Measurements from ENCODE around the gene FOXO3. TPM values are rescaled to one million over a fixed set of nuclear protein-coding genes. Genes with fewer than 3 reads are reported as not detected.

Gene FOXO3
- total and polyA plus RNA-seq, 2 experiments from 2014 or later = 19.7 to 36.6 TPM

DNA sequence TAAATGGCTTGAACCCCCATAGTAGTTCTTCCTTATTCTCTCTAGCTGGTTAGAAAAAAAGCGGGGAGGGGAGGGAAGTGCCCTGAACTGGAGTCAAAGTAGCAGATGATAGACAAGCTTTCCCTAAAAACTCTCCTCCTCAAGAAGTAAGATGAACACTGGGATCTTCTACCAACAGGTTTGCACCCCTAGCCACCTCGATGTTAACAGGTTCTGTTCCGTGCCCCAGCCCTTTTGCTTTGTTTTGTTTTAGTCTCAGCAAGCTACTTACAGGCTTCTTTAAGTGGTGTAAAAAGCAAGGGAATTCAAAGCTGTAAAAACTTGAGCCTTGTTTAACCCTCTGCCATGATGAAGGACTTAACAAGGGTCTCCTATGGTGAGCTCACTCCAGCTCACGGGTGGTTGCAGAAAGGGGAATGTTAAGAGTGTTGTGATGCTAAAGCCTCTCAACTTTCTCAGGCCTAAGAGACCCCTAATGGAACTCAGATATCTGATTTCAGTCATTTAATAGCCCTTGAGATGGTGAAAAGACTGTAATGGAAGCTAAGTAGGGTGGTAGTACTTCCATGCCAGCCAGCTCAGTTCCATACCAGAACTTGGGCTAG, 106.0 kb downstream of the FOXO3 start:
- H4K20me1 ChIP-seq (ENCODE audit: insufficient read depth) = 0 out of 2 replicates have a peak, but pooled peaks cover 21% of the 10 kb centered on the region

DNA sequence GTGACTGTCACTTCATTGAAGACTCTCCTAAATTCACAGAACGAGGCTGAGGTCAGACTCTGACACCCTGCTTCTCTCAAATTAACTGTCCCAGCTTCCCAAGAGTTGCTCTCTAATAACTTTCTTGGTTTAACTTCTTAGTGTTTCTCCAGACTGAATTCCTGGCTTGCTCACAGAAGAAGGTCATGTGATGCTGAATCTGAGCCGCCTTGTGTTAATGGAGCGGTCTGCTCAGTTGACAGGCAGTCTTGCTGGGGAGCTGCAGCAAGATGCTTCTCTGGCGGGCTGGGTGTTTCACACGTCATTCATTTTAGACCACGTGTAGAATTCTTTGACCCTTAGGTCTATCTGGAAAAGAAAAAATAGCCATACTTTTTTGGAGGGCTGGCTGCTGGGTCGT, 107.3 kb downstream of the FOXO3 start:
- WGBS, 2 experiments (ENCODE audit: low coverage in 1 of 2, low lambda C conversion rate in 2 of 2, missing lambda C conversion rate in 2 of 2) = 61 to 74% methylated on average over 7 of the region's 7 CpGs
- no peaks in the 10 kb centered on the region for H3K9me3 ChIP-seq (ENCODE audit: low read depth)
- H3F3A ChIP-seq (ENCODE audit: insufficient read depth) = no peaks in the 10 kb centered on the region; the same call in 1 of the 2 replicates
- DNase-seq = no peak
- H3K27ac ChIP-seq = no peak overlapping the region
- no peak overlapping the region for H3K4me2 ChIP-seq (ENCODE audit: unreplicated experiment)
- no peaks in the 10 kb centered on the region for H3K27me3 ChIP-seq (replicated peaks; ENCODE audit: insufficient read depth)
- H4K20me1 ChIP-seq (ENCODE audit: insufficient read depth) = 0 out of 2 replicates have a peak, but pooled peaks cover 24% of the 10 kb centered on the region
- H2AFZ ChIP-seq = no peak overlapping the region
- H3K36me3 ChIP-seq (ENCODE audit: low read depth) = peaks cover 12% of the 10 kb centered on the region
- no peaks in the 10 kb centered on the region for H3K9me2 ChIP-seq (ENCODE audit: insufficient read depth)
- peaks cover 92% of the 10 kb centered on the region for H3K79me2 ChIP-seq (ENCODE audit: insufficient read depth)
- in situ Hi-C loops (cut with MboI) = no loop called here
- no peak overlapping the region for H3K9ac ChIP-seq
- H3K4me3 ChIP-seq = no peak overlapping the region
- H3K4me1 ChIP-seq (ENCODE audit: insufficient read depth) = no peaks in the 10 kb centered on the region
- TF ChIP-seq EZH2 (IDR thresholded peaks at IDR 0.05; ENCODE audit: insufficient read depth, poor library complexity, severe bottlenecking) (no peak), EZH2phosphoT487 (IDR thresholded peaks at IDR 0.05; ENCODE audit: insufficient read depth, low read depth) (no peak)

More for the DNA sequence above, 106.0 kb downstream of the FOXO3 start:
- 90 to 97% methylated on average over 4 of the region's 4 CpGs for WGBS, 2 experiments (ENCODE audit: low coverage in 1 of 2, low lambda C conversion rate in 2 of 2, missing lambda C conversion rate in 2 of 2)
- H3K79me2 ChIP-seq (ENCODE audit: insufficient read depth) = peaks cover 92% of the 10 kb centered on the region
- peaks cover 12% of the 10 kb centered on the region for H3K36me3 ChIP-seq (ENCODE audit: low read depth)
- no peaks in the 10 kb centered on the region for H3K9me2 ChIP-seq (ENCODE audit: insufficient read depth)
- no peaks in the 10 kb centered on the region for H3K27me3 ChIP-seq (replicated peaks; ENCODE audit: insufficient read depth)
- peaks cover 5% of the 10 kb centered on the region for H3K4me1 ChIP-seq (ENCODE audit: insufficient read depth)
- no peak overlapping the region for H3K27ac ChIP-seq
- DNase-seq = no peak
- H3F3A ChIP-seq (ENCODE audit: insufficient read depth) = peaks cover 6% of the 10 kb centered on the region
- no peak for TF ChIP-seq EZH2phosphoT487 (IDR thresholded peaks at IDR 0.05; ENCODE audit: insufficient read depth, low read depth)
- TF ChIP-seq EZH2 (IDR thresholded peaks at IDR 0.05; ENCODE audit: insufficient read depth, poor library complexity, severe bottlenecking) = no peak
- in situ Hi-C loops (cut with MboI) = no loop called here
- H3K9me3 ChIP-seq (ENCODE audit: low read depth) = no peaks in the 10 kb centered on the region
- H3K4me3 ChIP-seq = no peak overlapping the region
- H3K4me2 ChIP-seq (ENCODE audit: unreplicated experiment) = no peak overlapping the region
- H2AFZ ChIP-seq = no peak overlapping the region
- H3K9ac ChIP-seq = no peak overlapping the region

GRCh38 chr6:108669673-108670072, 109.0 kb downstream of the FOXO3 start:
- H2AFZ ChIP-seq = no peak overlapping the region
- H4K20me1 ChIP-seq (ENCODE audit: insufficient read depth) = 0 out of 2 replicates have a peak, but pooled peaks cover 24% of the 10 kb centered on the region
- H3K79me2 ChIP-seq (ENCODE audit: insufficient read depth) = peaks cover 100% of the 10 kb centered on the region
- no peaks in the 10 kb centered on the region for H3K9me2 ChIP-seq (ENCODE audit: insufficient read depth)
- peaks cover 12% of the 10 kb centered on the region for H3K36me3 ChIP-seq (ENCODE audit: low read depth)
- H3K4me1 ChIP-seq (ENCODE audit: insufficient read depth) = 0 out of 2 replicates have a peak, but pooled peaks cover 3% of the 10 kb centered on the region
- TF ChIP-seq EZH2 (IDR thresholded peaks at IDR 0.05; ENCODE audit: insufficient read depth, poor library complexity, severe bottlenecking) = no peak
- no peak for TF ChIP-seq EZH2phosphoT487 (IDR thresholded peaks at IDR 0.05; ENCODE audit: insufficient read depth, low read depth)
- DNase-seq = no peak
- H3K9me3 ChIP-seq (ENCODE audit: low read depth) = no peaks in the 10 kb centered on the region
- WGBS, 2 experiments (ENCODE audit: low coverage in 1 of 2, low lambda C conversion rate in 2 of 2, missing lambda C conversion rate in 2 of 2) = 100% methylated on average over 1 of the region's 1 CpG
- no peak overlapping the region for H3K4me3 ChIP-seq
- H3K27ac ChIP-seq = no peak overlapping the region
- H3K9ac ChIP-seq = no peak overlapping the region
- no peaks in the 10 kb centered on the region for H3K27me3 ChIP-seq (replicated peaks; ENCODE audit: insufficient read depth)
- H3K4me2 ChIP-seq (ENCODE audit: unreplicated experiment) = no peak overlapping the region
- in situ Hi-C loops (cut with MboI) = no loop called here
- H3F3A ChIP-seq (ENCODE audit: insufficient read depth) = no peaks in the 10 kb centered on the region; the same call in 1 of the 2 replicates

DNA sequence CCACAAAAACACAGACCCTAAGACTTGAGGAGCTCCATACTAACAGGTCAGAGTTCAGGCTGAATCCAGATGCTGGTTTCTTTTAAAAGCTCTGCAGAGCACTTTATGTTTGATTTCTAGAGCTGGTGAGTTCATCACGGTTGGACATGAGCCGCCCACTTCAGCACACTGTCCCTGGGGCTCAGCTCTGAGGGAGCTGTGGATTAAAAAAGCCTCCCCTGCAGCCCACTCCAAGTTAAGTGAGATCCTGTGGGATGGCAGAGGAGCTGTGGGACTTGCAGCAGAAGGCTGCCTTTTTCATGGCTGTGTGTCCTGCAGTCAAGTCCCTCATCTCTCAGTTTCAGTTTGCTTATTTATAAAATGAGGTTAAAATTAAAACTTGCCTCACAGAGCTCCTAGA, 110.5 kb downstream of the FOXO3 start:
- H3K9me3 ChIP-seq (ENCODE audit: low read depth) = no peaks in the 10 kb centered on the region
- no peaks in the 10 kb centered on the region; the same call in 1 of the 2 replicates for H3F3A ChIP-seq (ENCODE audit: insufficient read depth)
- H3K36me3 ChIP-seq (ENCODE audit: low read depth) = no peaks in the 10 kb centered on the region
- H3K4me3 ChIP-seq = no peak overlapping the region
- in situ Hi-C loops (cut with MboI) = no loop called here
- DNase-seq = no peak
- WGBS, 2 experiments (ENCODE audit: low coverage in 1 of 2, low lambda C conversion rate in 2 of 2, missing lambda C conversion rate in 2 of 2) = 75 to 79% methylated on average over 2 of the region's 2 CpGs
- H3K27me3 ChIP-seq (replicated peaks; ENCODE audit: insufficient read depth) = no peaks in the 10 kb centered on the region
- 0 out of 2 replicates have a peak, but pooled peaks cover 21% of the 10 kb centered on the region for H4K20me1 ChIP-seq (ENCODE audit: insufficient read depth)
- H3K27ac ChIP-seq = no peak overlapping the region
- no peak overlapping the region for H2AFZ ChIP-seq
- no peak overlapping the region for H3K9ac ChIP-seq
- no peaks in the 10 kb centered on the region for H3K9me2 ChIP-seq (ENCODE audit: insufficient read depth)
- peaks cover 100% of the 10 kb centered on the region for H3K79me2 ChIP-seq (ENCODE audit: insufficient read depth)
- 0 out of 2 replicates have a peak, but pooled peaks cover 3% of the 10 kb centered on the region for H3K4me1 ChIP-seq (ENCODE audit: insufficient read depth)
- no peak overlapping the region for H3K4me2 ChIP-seq (ENCODE audit: unreplicated experiment)
- no peak for TF ChIP-seq EZH2 (IDR thresholded peaks at IDR 0.05; ENCODE audit: insufficient read depth, poor library complexity, severe bottlenecking)
- no peak for TF ChIP-seq EZH2phosphoT487 (IDR thresholded peaks at IDR 0.05; ENCODE audit: insufficient read depth, low read depth)

Data from GM23248 (cell line).